Neural progenitor cell (in vitro differentiated cells): ENCODE results near the gene HNRNPA2B1. TPM values are rescaled to one million over a fixed set of nuclear protein-coding genes. Genes with fewer than 3 reads are reported as not detected.

Source experiments
- DNase-seq: peaks from one replicate; pipeline ENCODE4 v3.0.0-alpha.2; 2016; ENCODE audit warnings: low spot score
- H2AFZ ChIP-seq: fragments of 200-600 bp; sonication (generic); replicated peaks from 2 replicates; pipeline ENCODE4 v1.6.1; 2016; ENCODE audit warnings: antibody characterized with exemption
- H3F3A ChIP-seq: fragments of 200-600 bp; sonication (generic); 2 replicates; pipeline ENCODE4 v1.6.1; 2016; ENCODE audit warnings: antibody characterized with exemption, low read depth
- H3K27ac ChIP-seq: fragments of 200-600 bp; sonication (generic); 2 replicates; pipeline ENCODE4 v1.5.1; 2016; ENCODE audit warnings: mild to moderate bottlenecking
- H3K27me3 ChIP-seq: fragments of 200-600 bp; sonication (generic); 2 replicates; pipeline ENCODE4 v1.6.1; 2016; ENCODE audit warnings: mild to moderate bottlenecking, moderate library complexity
- H3K36me3 ChIP-seq: fragments of 200-600 bp; sonication (generic); 2 replicates; pipeline ENCODE4 v1.5.1; 2016
- H3K4me1 ChIP-seq: fragments of 200-600 bp; sonication (generic); 2 replicates; pipeline ENCODE4 v1.6.1; 2016; ENCODE audit warnings: mixed run types
- H3K4me2 ChIP-seq: fragments of 200-600 bp; sonication (generic); 2 replicates; pipeline ENCODE4 v1.6.1; 2016
- H3K4me3 ChIP-seq: fragments of 200-600 bp; sonication (generic); 2 replicates; pipeline ENCODE4 v1.5.1; 2016
- H3K79me2 ChIP-seq: fragments of 200-600 bp; sonication (generic); 2 replicates; pipeline ENCODE4 v1.6.1; 2016; ENCODE audit warnings: low read depth
- H3K9ac ChIP-seq: fragments of 200-600 bp; sonication (generic); 2 replicates; pipeline ENCODE4 v1.6.1; 2016
- H3K9me3 ChIP-seq: fragments of 200-600 bp; sonication (generic); 2 replicates; pipeline ENCODE4 v1.5.1; 2016; ENCODE audit warnings: low read depth
- H4K20me1 ChIP-seq: fragments of 200-600 bp; sonication (generic); 2 replicates; pipeline ENCODE4 v1.6.1; 2016; ENCODE audit warnings: low read depth
- H3K27ac Mint-ChIP-seq: 3 replicates; pipeline ENCODE4 v1.8.0; 2021; ENCODE audit warnings: mixed read lengths
- H3K27me3 Mint-ChIP-seq: 2 replicates; pipeline ENCODE4 v1.8.0; 2022; ENCODE audit warnings: low read depth, mild to moderate bottlenecking, inconsistent platforms, moderate library complexity, mixed read lengths; ENCODE audit not compliant: insufficient read depth
- H3K36me3 Mint-ChIP-seq: 3 replicates; pipeline ENCODE4 v1.8.0; 2021; ENCODE audit warnings: mixed read lengths
- H3K4me1 Mint-ChIP-seq: 3 replicates; pipeline ENCODE4 v1.8.0; 2021; ENCODE audit warnings: mixed read lengths
- H3K4me3 Mint-ChIP-seq: 3 replicates; pipeline ENCODE4 v1.8.0; 2021; ENCODE audit warnings: mild to moderate bottlenecking, moderate library complexity, mixed read lengths
- H3K9me3 Mint-ChIP-seq: 3 replicates; pipeline ENCODE4 v1.8.0; 2020; ENCODE audit warnings: mixed read lengths
- CTCF ChIP-seq: fragments of 200-600 bp; sonication (generic); IDR thresholded peaks from 2 replicates; pipeline ENCODE4 v1.5.1; 2017; ENCODE audit warnings: antibody characterized with exemption, mild to moderate bottlenecking
- EZH2 ChIP-seq: fragments of 200-600 bp; sonication (generic); IDR thresholded peaks from 2 replicates; pipeline ENCODE4 v1.6.1; 2017; ENCODE audit warnings: antibody characterized with exemption, mild to moderate bottlenecking, moderate library complexity
- EZH2phosphoT487 ChIP-seq: fragments of 200-600 bp; sonication (generic); IDR thresholded peaks from 2 replicates; pipeline ENCODE4 v1.6.1; 2017; ENCODE audit warnings: antibody characterized with exemption
- total RNA-seq: library from RNA; depleted of rRNA; stranded (reverse); fragments of >200 nt; gene quantifications from 2 replicates; pipeline ENCODE4 v1.2.3, GENCODE V29; 2015; ENCODE audit warnings: low replicate concordance

HNRNPA2B1 gene
- total RNA-seq, 1 donor from 2014 or later: 601 TPM

- H3K79me2 ChIP-seq: peaks cover 63% of the 10 kb centered on the region
- H3K4me1 Mint-ChIP-seq: peaks cover 37% of the 10 kb centered on the region
- TF ChIP-seq EZH2 (no peak), EZH2phosphoT487 (no peak), CTCF (no peak)
- no peak overlapping the region for H3K9ac ChIP-seq
- no peak overlapping the region for H3K4me3 ChIP-seq
- no peak for DNase-seq
- H3K27me3 ChIP-seq: no peaks in the 10 kb centered on the region
- H2AFZ ChIP-seq: no peak overlapping the region
- peaks cover 49% of the 10 kb centered on the region for H3K36me3 ChIP-seq
- peaks cover 100% of the 10 kb centered on the region for H3F3A ChIP-seq
- H3K36me3 Mint-ChIP-seq: peaks cover 69% of the 10 kb centered on the region
- peak overlapping the region; percentile 55 for H3K27ac ChIP-seq
- H3K27ac Mint-ChIP-seq: no peak overlapping the region
- peaks cover 81% of the 10 kb centered on the region for H4K20me1 ChIP-seq
- H3K9me3 Mint-ChIP-seq: no peaks in the 10 kb centered on the region
- peaks cover 13% of the 10 kb centered on the region for H3K4me1 ChIP-seq
- H3K4me3 Mint-ChIP-seq: no peak overlapping the region
- H3K9me3 ChIP-seq: no peaks in the 10 kb centered on the region
- H3K4me2 ChIP-seq: no peak overlapping the region
- H3K27me3 Mint-ChIP-seq: peaks cover 6% of the 10 kb centered on the region
Observed at GRCh38 chr7:26188957-26189541, 11.5 kb downstream of the HNRNPA2B1 start.

GRCh38 chr7:26188206-26188956 is 12.2 kb downstream of the HNRNPA2B1 start:
- H3K4me1 ChIP-seq: peaks cover 7% of the 10 kb centered on the region
- H3K4me2 ChIP-seq: no peak overlapping the region
- no peaks in the 10 kb centered on the region for H3K9me3 Mint-ChIP-seq
- peak overlapping the region; percentile 80 for H3K27ac ChIP-seq
- H3K27me3 ChIP-seq: no peaks in the 10 kb centered on the region
- H3K9ac ChIP-seq: no peak overlapping the region
- peaks cover 56% of the 10 kb centered on the region for H3K79me2 ChIP-seq
- H3K9me3 ChIP-seq: no peaks in the 10 kb centered on the region
- no peak overlapping the region for H3K4me3 ChIP-seq
- no peak overlapping the region for H2AFZ ChIP-seq
- H3K4me1 Mint-ChIP-seq: peaks cover 33% of the 10 kb centered on the region
- no peak for DNase-seq
- peak overlapping the region; percentile 33 for H3K4me3 Mint-ChIP-seq
- peaks cover 45% of the 10 kb centered on the region for H3K36me3 ChIP-seq
- peaks cover 75% of the 10 kb centered on the region for H4K20me1 ChIP-seq
- peaks cover 6% of the 10 kb centered on the region for H3K27me3 Mint-ChIP-seq
- peaks cover 100% of the 10 kb centered on the region for H3F3A ChIP-seq
- H3K36me3 Mint-ChIP-seq: peaks cover 63% of the 10 kb centered on the region
- TF ChIP-seq EZH2phosphoT487: no peak
- TF ChIP-seq EZH2: no peak
- TF ChIP-seq CTCF: no peak
- H3K27ac Mint-ChIP-seq: no peak overlapping the region

- Histone ChIP-seq H3K27me3 (no peaks in the 10 kb centered on the region), H3F3A (peaks cover 100% of the 10 kb centered on the region), H3K27ac (peak overlapping the region; percentile 80), H3K9ac (no peak overlapping the region), H3K9me3 (no peaks in the 10 kb centered on the region), H3K36me3 (peaks cover 37% of the 10 kb centered on the region), H3K4me2 (no peak overlapping the region), H3K4me1 (peaks cover 3% of the 10 kb centered on the region), H2AFZ (no peak overlapping the region), H3K79me2 (peaks cover 48% of the 10 kb centered on the region), H3K4me3 (no peak overlapping the region), H4K20me1 (peaks cover 67% of the 10 kb centered on the region)
- TF ChIP-seq CTCF: no peak
- TF ChIP-seq EZH2: no peak
- TF ChIP-seq EZH2phosphoT487: no peak
- no peak for DNase-seq
- no peak overlapping the region for H3K4me3 Mint-ChIP-seq
- peaks cover 55% of the 10 kb centered on the region for H3K36me3 Mint-ChIP-seq
- H3K27me3 Mint-ChIP-seq: no peaks in the 10 kb centered on the region
- no peaks in the 10 kb centered on the region for H3K9me3 Mint-ChIP-seq
- peaks cover 26% of the 10 kb centered on the region for H3K4me1 Mint-ChIP-seq
- H3K27ac Mint-ChIP-seq: no peak overlapping the region
Observed at GRCh38 chr7:26187380-26188205, 13.0 kb downstream of the HNRNPA2B1 start.
